Mammary epithelial cell (primary cell): ENCODE measurements around the gene PLCD1.

Source experiments
- EZH2 ChIP-seq: IDR thresholded peaks from 2 replicates; pipeline ENCODE4 v1.6.1; 2012; ENCODE audit warnings: low read length, inconsistent platforms, borderline replicate concordance
- TF ChIP-seq, protein P1 (sequence below), 2 donors: IDR thresholded peaks in 1 of 2; conservative IDR thresholded peaks in 1 of 2; 2 replicates each; pipeline ENCODE4 v1.5.1; 2011 to 2012; ENCODE audit warnings: inconsistent platforms in 2 of 2, low read length in 2 of 2, mild to moderate bottlenecking in 2 of 2, control low read depth in 1 of 2, low read depth in 1 of 2; ENCODE audit not compliant: insufficient read depth in 1 of 2; ENCODE audit errors: extremely low read depth in 1 of 2

- TF ChIP-seq EZH2: no peak
- TF ChIP-seq, protein P1, sequence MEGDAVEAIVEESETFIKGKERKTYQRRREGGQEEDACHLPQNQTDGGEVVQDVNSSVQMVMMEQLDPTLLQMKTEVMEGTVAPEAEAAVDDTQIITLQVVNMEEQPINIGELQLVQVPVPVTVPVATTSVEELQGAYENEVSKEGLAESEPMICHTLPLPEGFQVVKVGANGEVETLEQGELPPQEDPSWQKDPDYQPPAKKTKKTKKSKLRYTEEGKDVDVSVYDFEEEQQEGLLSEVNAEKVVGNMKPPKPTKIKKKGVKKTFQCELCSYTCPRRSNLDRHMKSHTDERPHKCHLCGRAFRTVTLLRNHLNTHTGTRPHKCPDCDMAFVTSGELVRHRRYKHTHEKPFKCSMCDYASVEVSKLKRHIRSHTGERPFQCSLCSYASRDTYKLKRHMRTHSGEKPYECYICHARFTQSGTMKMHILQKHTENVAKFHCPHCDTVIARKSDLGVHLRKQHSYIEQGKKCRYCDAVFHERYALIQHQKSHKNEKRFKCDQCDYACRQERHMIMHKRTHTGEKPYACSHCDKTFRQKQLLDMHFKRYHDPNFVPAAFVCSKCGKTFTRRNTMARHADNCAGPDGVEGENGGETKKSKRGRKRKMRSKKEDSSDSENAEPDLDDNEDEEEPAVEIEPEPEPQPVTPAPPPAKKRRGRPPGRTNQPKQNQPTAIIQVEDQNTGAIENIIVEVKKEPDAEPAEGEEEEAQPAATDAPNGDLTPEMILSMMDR (conservative IDR thresholded peaks at IDR 0.05 in 1 of 2, IDR thresholded peaks at IDR 0.05 in 1 of 2; ENCODE audit: extremely low read depth in 1 of 2, insufficient read depth in 1 of 2, low read depth in 1 of 2, low read length in 2 of 2): no peak
Observed at GRCh38 chr3:38007754-38008090, 21.7 kb downstream of the PLCD1 start.
